GM12872 (cell line): ENCODE data around the gene RNFT2.
A peak's percentile ranks its signal among the peaks of the same experiment; 100 is the strongest.

Experiments used
- CTCF ChIP-seq: IDR thresholded peaks from 3 replicates; pipeline ENCODE4 v1.5.1; 2011; ENCODE audit warnings: low read depth, mild to moderate bottlenecking, low read length, moderate library complexity; ENCODE audit not compliant: insufficient read depth

The RNFT2 gene

GRCh38 chr12:116759783-116760621, 21.9 kb downstream of the RNFT2 start:
- peak; percentile 56 for TF ChIP-seq CTCF

- no peak for TF ChIP-seq CTCF
These were observed 22.5 kb downstream of the RNFT2 start for GRCh38 chr12:116760622-116761020.

- no peak for TF ChIP-seq CTCF
These were observed 23.4 kb downstream of the RNFT2 start for GRCh38 chr12:116761499-116761898.

- no peak for TF ChIP-seq CTCF
These were observed 27.2 kb downstream of the RNFT2 start for GRCh38 chr12:116765271-116765670.

- no peak for TF ChIP-seq CTCF
These were observed 28.2 kb downstream of the RNFT2 start for GRCh38 chr12:116766285-116766684.

GRCh38 chr12:116766746-116767145, 28.6 kb downstream of the RNFT2 start:
- no peak for TF ChIP-seq CTCF

GRCh38 chr12:116771651-116772050, 33.5 kb downstream of the RNFT2 start:
- no peak for TF ChIP-seq CTCF
